ENCODE measurements around the gene ZNF215. TPM values are rescaled to one million over a fixed set of nuclear protein-coding genes. Genes with fewer than 3 reads are reported as not detected.

The ZNF215 gene
- polyA plus RNA-seq, 1 donor (not counting 4 experiments of a cell fraction or from before 2014, with no cell fraction given), result 6.1 TPM

DNA sequence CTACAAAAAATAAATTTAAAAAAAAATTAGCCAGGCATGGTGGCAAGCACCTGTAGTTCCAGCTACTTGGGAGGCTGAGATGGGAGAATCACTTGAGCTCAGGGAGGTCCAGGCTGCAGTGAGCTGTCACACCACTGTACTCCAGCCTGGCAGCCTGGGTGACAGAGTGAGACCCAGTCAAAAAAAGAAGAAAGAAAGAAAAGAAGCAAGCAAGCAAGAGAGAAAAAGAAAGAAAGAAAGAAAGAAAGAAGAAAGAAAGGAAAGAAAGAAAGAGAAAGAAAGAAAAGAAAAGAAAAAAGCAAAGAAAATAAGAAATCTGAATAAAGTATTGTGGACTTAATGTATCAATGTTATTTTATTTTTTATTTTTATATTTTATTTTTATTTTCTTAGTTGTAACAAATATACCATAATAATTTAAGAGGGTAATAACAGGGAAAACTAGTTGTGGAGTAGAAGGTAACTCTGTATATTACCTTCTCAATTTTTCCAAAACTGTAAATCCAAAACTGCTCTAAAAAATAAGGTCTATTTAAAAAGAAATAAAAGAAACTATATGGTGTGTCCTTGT is 1.1 kb upstream of the ZNF215 start:
- no peak overlapping the region for H3K9ac ChIP-seq (ENCODE audit: control insufficient read depth, extremely low read depth, insufficient read depth, low read length)
- FAIRE-seq (no peak), DNase-seq (ENCODE audit: low read depth, low spot score) (no peak)
- no peaks in the 10 kb centered on the region for H3K36me3 ChIP-seq (ENCODE audit: control insufficient read depth in 2 of 2, extremely low read depth in 1 of 2, insufficient read depth in 2 of 2, low read length in 2 of 2)
- no peaks in the 10 kb centered on the region for H3K9me1 ChIP-seq (ENCODE audit: control insufficient read depth, extremely low read depth, insufficient read depth, low read length)
- no peak overlapping the region for H3K4me3 ChIP-seq (ENCODE audit: control insufficient read depth in 2 of 3, extremely low read depth in 1 of 3, insufficient read depth in 2 of 3, low read depth in 1 of 3, low read length in 3 of 3)
- H3K4me1 ChIP-seq (ENCODE audit: control insufficient read depth, extremely low read depth, insufficient read depth, low read length), result peaks cover 3% of the 10 kb centered on the region
- peaks cover 5% of the 10 kb centered on the region for H3K79me2 ChIP-seq (ENCODE audit: control insufficient read depth, insufficient read depth, low read length)
- dilution Hi-C loops (cut with MboI; ENCODE audit: extremely low pct_ligation_motif_present, low sequenced_read_pairs), result no loop called here
- no peaks in the 10 kb centered on the region for H4K20me1 ChIP-seq (ENCODE audit: control insufficient read depth, extremely low read depth, insufficient read depth, low read length)
- H3K9me3 ChIP-seq (ENCODE audit: control insufficient read depth, low read depth, low read length), result no peaks in the 10 kb centered on the region
- no peak overlapping the region for H3K4me2 ChIP-seq (ENCODE audit: control insufficient read depth, extremely low read depth, insufficient read depth, low read depth, low read length)
- H3K27ac ChIP-seq (ENCODE audit: control insufficient read depth, insufficient read depth, low read length), result no peak overlapping the region
- H3K27me3 ChIP-seq (ENCODE audit: control insufficient read depth, extremely low read depth, insufficient read depth, low read length), result no peaks in the 10 kb centered on the region
- H2AFZ ChIP-seq (ENCODE audit: control insufficient read depth, low read length), result no peak overlapping the region
- no peak for TF ChIP-seq EZH2 (IDR thresholded peaks at IDR 0.05; ENCODE audit: low read length)
- TF ChIP-seq, protein P1, sequence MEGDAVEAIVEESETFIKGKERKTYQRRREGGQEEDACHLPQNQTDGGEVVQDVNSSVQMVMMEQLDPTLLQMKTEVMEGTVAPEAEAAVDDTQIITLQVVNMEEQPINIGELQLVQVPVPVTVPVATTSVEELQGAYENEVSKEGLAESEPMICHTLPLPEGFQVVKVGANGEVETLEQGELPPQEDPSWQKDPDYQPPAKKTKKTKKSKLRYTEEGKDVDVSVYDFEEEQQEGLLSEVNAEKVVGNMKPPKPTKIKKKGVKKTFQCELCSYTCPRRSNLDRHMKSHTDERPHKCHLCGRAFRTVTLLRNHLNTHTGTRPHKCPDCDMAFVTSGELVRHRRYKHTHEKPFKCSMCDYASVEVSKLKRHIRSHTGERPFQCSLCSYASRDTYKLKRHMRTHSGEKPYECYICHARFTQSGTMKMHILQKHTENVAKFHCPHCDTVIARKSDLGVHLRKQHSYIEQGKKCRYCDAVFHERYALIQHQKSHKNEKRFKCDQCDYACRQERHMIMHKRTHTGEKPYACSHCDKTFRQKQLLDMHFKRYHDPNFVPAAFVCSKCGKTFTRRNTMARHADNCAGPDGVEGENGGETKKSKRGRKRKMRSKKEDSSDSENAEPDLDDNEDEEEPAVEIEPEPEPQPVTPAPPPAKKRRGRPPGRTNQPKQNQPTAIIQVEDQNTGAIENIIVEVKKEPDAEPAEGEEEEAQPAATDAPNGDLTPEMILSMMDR (optimal IDR thresholded peaks at IDR 0.05 in 1 of 3, IDR thresholded peaks at IDR 0.05 in 1 of 3, conservative IDR thresholded peaks at IDR 0.05 in 1 of 3; ENCODE audit: extremely low read depth in 1 of 3, insufficient read depth in 2 of 3, low read length in 3 of 3), result no peak

DNA sequence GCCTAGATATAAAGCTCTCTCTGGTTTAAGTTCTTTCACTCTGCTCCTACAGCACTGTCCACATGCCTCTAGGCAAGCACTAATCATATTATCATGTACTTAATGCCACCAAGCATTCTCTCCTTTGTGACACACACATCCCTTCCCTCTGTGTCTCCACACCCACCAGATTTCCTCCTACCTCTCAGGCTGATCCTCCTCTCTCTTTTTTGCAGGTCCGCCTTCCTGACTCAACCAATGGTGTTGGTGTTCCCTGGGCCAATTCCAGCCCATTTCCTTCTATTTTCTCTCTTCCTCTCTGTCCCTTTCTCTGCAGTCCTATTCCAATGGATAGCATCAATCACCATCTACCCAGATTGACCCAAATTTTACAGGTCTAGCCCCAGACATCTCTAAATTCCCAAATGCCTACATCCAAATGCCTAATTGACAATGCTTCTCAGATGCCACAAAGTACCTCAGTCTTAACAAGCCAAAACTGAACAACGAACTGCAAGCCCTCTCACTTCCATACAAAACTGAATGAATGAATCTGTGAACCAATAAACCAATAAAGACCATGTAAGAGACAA is 504 bp upstream of the ZNF215 start:
- peaks cover 5% of the 10 kb centered on the region for H3K79me2 ChIP-seq (ENCODE audit: control insufficient read depth, insufficient read depth, low read length)
- H3K9me1 ChIP-seq (ENCODE audit: control insufficient read depth, extremely low read depth, insufficient read depth, low read length), result no peaks in the 10 kb centered on the region
- H3K4me3 ChIP-seq (ENCODE audit: control insufficient read depth in 2 of 3, extremely low read depth in 1 of 3, insufficient read depth in 2 of 3, low read depth in 1 of 3, low read length in 3 of 3), result peak overlapping the region; percentile 56 to 82 (median 67)
- H2AFZ ChIP-seq (ENCODE audit: control insufficient read depth, low read length), result peak overlapping the region; percentile 96
- DNase-seq (ENCODE audit: low read depth, low spot score) (no peak), FAIRE-seq (peak; percentile 23)
- TF ChIP-seq, protein P1 (optimal IDR thresholded peaks at IDR 0.05 in 1 of 3, IDR thresholded peaks at IDR 0.05 in 1 of 3, conservative IDR thresholded peaks at IDR 0.05 in 1 of 3; ENCODE audit: extremely low read depth in 1 of 3, insufficient read depth in 2 of 3, low read length in 3 of 3), result no peak
- no peak for TF ChIP-seq EZH2 (IDR thresholded peaks at IDR 0.05; ENCODE audit: low read length)
- H3K4me2 ChIP-seq (ENCODE audit: control insufficient read depth, extremely low read depth, insufficient read depth, low read depth, low read length), result peak overlapping the region; percentile 86
- H3K9ac ChIP-seq (ENCODE audit: control insufficient read depth, extremely low read depth, insufficient read depth, low read length), result no peak overlapping the region
- dilution Hi-C loops (cut with MboI; ENCODE audit: extremely low pct_ligation_motif_present, low sequenced_read_pairs), result no loop called here
- no peaks in the 10 kb centered on the region for H3K27me3 ChIP-seq (ENCODE audit: control insufficient read depth, extremely low read depth, insufficient read depth, low read length)
- no peak overlapping the region for H3K27ac ChIP-seq (ENCODE audit: control insufficient read depth, insufficient read depth, low read length)
- no peaks in the 10 kb centered on the region for H3K36me3 ChIP-seq (ENCODE audit: control insufficient read depth in 2 of 2, extremely low read depth in 1 of 2, insufficient read depth in 2 of 2, low read length in 2 of 2)
- no peaks in the 10 kb centered on the region for H3K9me3 ChIP-seq (ENCODE audit: control insufficient read depth, low read depth, low read length)
- H3K4me1 ChIP-seq (ENCODE audit: control insufficient read depth, extremely low read depth, insufficient read depth, low read length), result peaks cover 3% of the 10 kb centered on the region
- H4K20me1 ChIP-seq (ENCODE audit: control insufficient read depth, extremely low read depth, insufficient read depth, low read length), result no peaks in the 10 kb centered on the region
